Endothelial cell of umbilical vein (primary cell): Measurements from ENCODE around the gene RWDD1. TPM values are rescaled to one million over a fixed set of nuclear protein-coding genes. Genes with fewer than 3 reads are reported as not detected.
A peak's percentile ranks its signal among the peaks of the same experiment; 100 is the strongest.

Source experiments
- BruUV-seq: library from RNA; stranded (reverse); fragments of 400-500 nt; replicated peaks from 2 replicates; lab custom pipeline; 2021; lab: Mats Ljungman, UMichigan
- CTCF ChIA-PET: fragments of 300-600, 350-600 bp; sonication (Branson Sonifier 250); formaldehyde crosslinking; loops from one replicate; lab custom pipeline; 2021; ENCODE audit warnings: antibody characterized with exemption, inconsistent platforms; lab: Charles Lee
- POLR2A ChIA-PET: fragments of 300-600, 350-600 bp; sonication (Branson Sonifier 250); formaldehyde crosslinking; loops from one replicate; lab custom pipeline; 2021; ENCODE audit warnings: antibody characterized with exemption, inconsistent platforms; lab: Charles Lee
- DNase-seq: peaks from one replicate; pipeline ENCODE4 v3.0.0-alpha.2; 2011; ENCODE audit warnings: low read depth, low spot score
- FAIRE-seq: peaks from 2 replicates; lab custom pipeline; 2011; peaks lifted over from hg19 to GRCh38; lab: Jason Lieb, UNC
- H2AFZ ChIP-seq: 2 replicates; pipeline ENCODE4 v1.6.0; 2012; ENCODE audit warnings: low read depth, low read length, control low read depth, inconsistent platforms
- H3K27ac ChIP-seq: 2 replicates; pipeline ENCODE4 v1.5.1; 2011; ENCODE audit warnings: low read depth, mild to moderate bottlenecking, control low read depth, low read length, moderate library complexity; ENCODE audit not compliant: insufficient read depth
- H3K27me3 ChIP-seq, 2 experiments: 2 replicates each; pipeline versions ENCODE4 v1.6.0 to v1.6.1; 2011; ENCODE audit warnings: low read length in 2 of 2, mixed read lengths in 1 of 2; ENCODE audit not compliant: control insufficient read depth in 2 of 2, insufficient read depth in 2 of 2
- H3K36me3 ChIP-seq, 2 experiments: 2 replicates in 1 of 2; 3 replicates in 1 of 2; pipeline ENCODE4 v1.5.1; 2011; ENCODE audit warnings: low read length in 2 of 2, mild to moderate bottlenecking in 1 of 2, moderate library complexity in 1 of 2; ENCODE audit not compliant: control insufficient read depth in 2 of 2, insufficient read depth in 2 of 2; ENCODE audit errors: extremely low read depth in 1 of 2
- H3K4me1 ChIP-seq: 3 replicates; pipeline ENCODE4 v1.5.1; 2011; ENCODE audit warnings: mild to moderate bottlenecking, low read length; ENCODE audit not compliant: control insufficient read depth, insufficient read depth; ENCODE audit errors: extremely low read depth
- H3K4me2 ChIP-seq: 2 replicates; pipeline ENCODE4 v1.6.1; 2011; ENCODE audit warnings: low read length, control low read depth, mixed read lengths; ENCODE audit not compliant: insufficient read depth
- H3K4me3 ChIP-seq, 3 experiments: fragments of 200-600 bp in 1 of 3; sonication (generic), shearing (Covaris generic) in 1 of 3; replicated peaks in 1 of 3; 2 replicates each; pipeline ENCODE4 v1.5.1; 2011 to 2016; ENCODE audit warnings: control low read depth in 3 of 3, low read length in 3 of 3, mild to moderate bottlenecking in 2 of 3, inconsistent platforms in 1 of 3, low read depth in 1 of 3, moderate library complexity in 1 of 3; ENCODE audit not compliant: insufficient read depth in 1 of 3
- H3K79me2 ChIP-seq: 2 replicates; pipeline ENCODE4 v1.6.0; 2012; ENCODE audit warnings: low read length, inconsistent platforms; ENCODE audit not compliant: control insufficient read depth, insufficient read depth
- H3K9ac ChIP-seq: replicated peaks from 2 replicates; pipeline ENCODE3; 2011; ENCODE audit warnings: low read length, control low read depth; ENCODE audit not compliant: insufficient read depth; ENCODE audit errors: extremely low read depth
- H3K9me1 ChIP-seq: replicated peaks from 3 replicates; pipeline ENCODE4 v1.6.0; 2011; ENCODE audit warnings: mild to moderate bottlenecking, low read length; ENCODE audit not compliant: control insufficient read depth, insufficient read depth; ENCODE audit errors: extremely low read depth
- H3K9me3 ChIP-seq: replicated peaks from 2 replicates; pipeline ENCODE4 v1.5.1; 2012; ENCODE audit warnings: low read length, inconsistent platforms; ENCODE audit not compliant: control insufficient read depth, insufficient read depth
- H4K20me1 ChIP-seq: replicated peaks from 2 replicates; pipeline ENCODE3; 2011; ENCODE audit warnings: mild to moderate bottlenecking, low read length; ENCODE audit not compliant: control insufficient read depth, insufficient read depth; ENCODE audit errors: extremely low read depth
- EZH2 ChIP-seq: IDR thresholded peaks from 2 replicates; pipeline ENCODE4 v1.6.1; 2012; ENCODE audit warnings: borderline replicate concordance, low read depth, mild to moderate bottlenecking, moderate library complexity, low read length, inconsistent platforms; ENCODE audit not compliant: severe bottlenecking
- FOS ChIP-seq: IDR thresholded peaks from 2 replicates; pipeline ENCODE4 v1.6.1; 2011; ENCODE audit warnings: mild to moderate bottlenecking, low read length, moderate library complexity, borderline replicate concordance; ENCODE audit not compliant: insufficient read depth
- GATA2 ChIP-seq: IDR thresholded peaks from 2 replicates; pipeline ENCODE4 v1.7.0; 2011; ENCODE audit warnings: low read depth, mild to moderate bottlenecking, moderate library complexity, mixed read lengths, low read length; ENCODE audit not compliant: insufficient read length, insufficient read depth
- JUN ChIP-seq: IDR thresholded peaks from 2 replicates; pipeline ENCODE4 v1.6.1; 2011; ENCODE audit warnings: borderline replicate concordance, low read depth; ENCODE audit not compliant: insufficient read length, insufficient read depth
- MYC ChIP-seq: IDR thresholded peaks from one replicate; pipeline ENCODE4 v1.6.1; 2011; ENCODE audit warnings: mild to moderate bottlenecking, low read depth, low read length
- POLR2A ChIP-seq: IDR thresholded peaks from 2 replicates; pipeline ENCODE4 v1.6.1; 2012; ENCODE audit warnings: low read depth, mild to moderate bottlenecking, control low read depth, low read length
- POLR2AphosphoS5 ChIP-seq: IDR thresholded peaks from 2 replicates; pipeline ENCODE4 v1.6.1; 2012; ENCODE audit warnings: low read depth, mild to moderate bottlenecking, control low read depth, low read length, moderate library complexity; ENCODE audit not compliant: insufficient read depth
- dilution Hi-C: fragments of 300-500 bp; cut with MboI; formaldehyde crosslinking; loops from one replicate; pipeline ENCODE4 v1.15.0; 2019; ENCODE audit warnings: low sequenced_read_pairs; ENCODE audit not compliant: extremely low pct_ligation_motif_present
- intact Hi-C: fragments of 100-400 bp; cut with micrococcal nuclease; formaldehyde crosslinking; loops from one replicate; pipeline ENCODE4 v1.10.0; 2022
- polyA plus RNA-seq, 4 experiments: library from polyadenylated mRNA; depleted of rRNA in 3 of 4; stranded (reverse) in 3 of 4; unstranded in 1 of 4; fragments of >200 nt; gene quantifications; 2 replicates each; pipeline versions ENCODE4 v1.2.1 to v1.2.3, GENCODE V29; 2011 to 2012; ENCODE audit warnings: missing spikeins in 1 of 4
- total RNA-seq: library from RNA; stranded (reverse); gene quantifications from 2 replicates; pipeline ENCODE4 v1.2.3, GENCODE V29; 2021
- TF ChIP-seq, protein P1 (sequence below): IDR thresholded peaks from 2 replicates; pipeline ENCODE4 v1.6.1; 2011; ENCODE audit not compliant: insufficient read depth, insufficient read length
- TF ChIP-seq, protein P2 (sequence below), 2 donors: IDR thresholded peaks; 1 replicate in 1 of 2; 2 replicates in 1 of 2; pipeline ENCODE4 v1.5.1; 2011; ENCODE audit warnings: low read length in 2 of 2, mild to moderate bottlenecking in 2 of 2, moderate library complexity in 2 of 2, control low read depth in 1 of 2, inconsistent platforms in 1 of 2, low read depth in 1 of 2; ENCODE audit not compliant: insufficient read depth in 1 of 2; ENCODE audit errors: extremely low read depth in 1 of 2

RWDD1 gene
- total and polyA plus RNA-seq, 2 donors (not counting 3 experiments of a cell fraction or from before 2014, with no cell fraction given): 18.7 to 37.9 TPM

DNA sequence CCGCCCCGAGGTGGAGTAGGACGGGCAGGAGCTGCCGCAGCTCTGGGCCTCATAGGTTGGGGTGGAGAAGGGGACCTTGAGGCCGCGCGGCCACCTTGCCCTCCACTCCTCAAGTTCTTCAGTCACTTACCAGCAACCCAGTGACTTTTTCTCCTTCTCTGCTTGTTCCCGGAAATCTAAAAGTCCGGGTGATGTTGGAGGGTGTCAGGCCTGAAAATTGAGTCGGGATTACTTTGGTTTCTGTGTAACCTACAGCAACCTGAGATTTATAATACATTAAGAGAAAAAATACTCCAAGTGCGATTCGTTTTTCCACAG, 338 bp downstream of the RWDD1 start:
- Histone ChIP-seq H2AFZ (peak overlapping the region; percentile 92), H3K9me1 (no peaks in the 10 kb centered on the region), H3K4me3 (peak overlapping the region; percentile 72 to 98 (median 98)), H3K4me2 (peak overlapping the region; percentile 99), H3K36me3 (peaks cover 0 to 2% of the 10 kb centered on the region in 2 experiments), H3K4me1 (peaks cover 33% of the 10 kb centered on the region), H3K27ac (peak overlapping the region; percentile 84), H4K20me1 (no peaks in the 10 kb centered on the region), H3K9ac (peak overlapping the region; percentile 94), H3K27me3 (no peaks in the 10 kb centered on the region), H3K9me3 (no peaks in the 10 kb centered on the region), H3K79me2 (peaks cover 61% of the 10 kb centered on the region)
- POLR2A ChIA-PET: interaction anchor here (0.9 kb wide), 2 partner anchors 9 to 60 kb away, joined by 3 to 4 read pairs; partner anchors contain the start of gene CALHM5
- CTCF ChIA-PET: interaction anchor here (0.8 to 5.5 kb wide), 10 partner anchors 9 to 353 kb away, joined by 4 to 36 read pairs (median 6); partner anchors contain the start of genes CALHM5 and RSPH4A
- FAIRE-seq (no peak), DNase-seq (no peak)
- TF ChIP-seq JUN (no peak), POLR2A (no peak), EZH2 (no peak), FOS (no peak), MYC (no peak), GATA2 (no peak), POLR2AphosphoS5 (no peak)
- TF ChIP-seq, protein P1, sequence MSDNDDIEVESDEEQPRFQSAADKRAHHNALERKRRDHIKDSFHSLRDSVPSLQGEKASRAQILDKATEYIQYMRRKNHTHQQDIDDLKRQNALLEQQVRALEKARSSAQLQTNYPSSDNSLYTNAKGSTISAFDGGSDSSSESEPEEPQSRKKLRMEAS: no peak
- TF ChIP-seq, protein P2, sequence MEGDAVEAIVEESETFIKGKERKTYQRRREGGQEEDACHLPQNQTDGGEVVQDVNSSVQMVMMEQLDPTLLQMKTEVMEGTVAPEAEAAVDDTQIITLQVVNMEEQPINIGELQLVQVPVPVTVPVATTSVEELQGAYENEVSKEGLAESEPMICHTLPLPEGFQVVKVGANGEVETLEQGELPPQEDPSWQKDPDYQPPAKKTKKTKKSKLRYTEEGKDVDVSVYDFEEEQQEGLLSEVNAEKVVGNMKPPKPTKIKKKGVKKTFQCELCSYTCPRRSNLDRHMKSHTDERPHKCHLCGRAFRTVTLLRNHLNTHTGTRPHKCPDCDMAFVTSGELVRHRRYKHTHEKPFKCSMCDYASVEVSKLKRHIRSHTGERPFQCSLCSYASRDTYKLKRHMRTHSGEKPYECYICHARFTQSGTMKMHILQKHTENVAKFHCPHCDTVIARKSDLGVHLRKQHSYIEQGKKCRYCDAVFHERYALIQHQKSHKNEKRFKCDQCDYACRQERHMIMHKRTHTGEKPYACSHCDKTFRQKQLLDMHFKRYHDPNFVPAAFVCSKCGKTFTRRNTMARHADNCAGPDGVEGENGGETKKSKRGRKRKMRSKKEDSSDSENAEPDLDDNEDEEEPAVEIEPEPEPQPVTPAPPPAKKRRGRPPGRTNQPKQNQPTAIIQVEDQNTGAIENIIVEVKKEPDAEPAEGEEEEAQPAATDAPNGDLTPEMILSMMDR (IDR thresholded peaks at IDR 0.05; ENCODE audit: extremely low read depth in 1 of 2, insufficient read depth in 1 of 2, low read depth in 1 of 2, low read length in 2 of 2): no peak
- dilution Hi-C loops (no loop called here), intact Hi-C loops (loop anchor here (1.0 to 5.0 kb wide), 6 partner anchors 60 to 292 kb away; partner anchors contain the start of genes CALHM5, DSE, KPNA5 and TSPYL1)
- BruUV-seq: TSS peak; percentile 46
